ENCODE data around the gene CDH15.

The CDH15 gene

DNA sequence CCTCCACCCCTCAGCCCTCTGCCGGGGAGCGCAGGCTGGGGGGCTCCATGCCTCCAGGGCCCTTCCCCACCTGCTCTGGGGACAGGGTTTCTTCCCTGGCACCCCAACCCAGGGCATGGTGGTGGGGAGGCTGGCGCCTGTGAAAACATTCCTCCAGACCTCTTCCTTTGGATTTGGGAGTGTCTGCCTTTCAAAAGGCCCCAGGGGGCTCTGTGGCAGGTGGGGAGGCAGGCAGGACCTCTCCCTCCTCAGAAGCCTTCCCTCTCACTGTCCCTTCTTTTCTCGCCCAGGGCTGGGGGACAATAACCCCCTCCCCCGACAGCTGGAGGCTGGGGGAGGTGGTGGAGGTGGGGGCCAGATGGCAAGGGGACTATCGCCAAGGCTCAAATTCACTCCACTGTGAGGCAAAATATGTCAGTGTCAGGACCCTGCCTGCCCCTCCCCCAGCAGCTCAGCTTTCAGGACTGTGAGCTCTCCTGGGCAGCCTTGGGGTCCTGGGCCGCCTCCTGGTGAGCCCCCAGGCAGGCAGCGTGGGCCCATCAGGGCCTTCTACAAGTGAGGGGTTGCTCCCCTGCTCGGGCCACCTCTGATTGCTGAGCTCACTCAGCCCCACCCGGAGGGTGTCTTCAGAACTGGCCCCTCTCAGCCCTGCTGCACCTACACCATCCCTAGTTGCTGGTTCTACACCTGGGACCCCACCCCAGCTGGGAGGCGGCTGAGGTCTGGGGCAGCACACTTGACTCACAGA, 1.8 kb downstream of the CDH15 start:
- DNase-seq (ENCODE audit: low read depth): no peak
- H3K4me3 ChIP-seq (ENCODE audit: low read depth, low read length): no peak overlapping the region
- no peak for TF ChIP-seq CTCF (IDR thresholded peaks at IDR 0.05; ENCODE audit: control insufficient read depth, extremely low read depth, insufficient read depth)

DNA sequence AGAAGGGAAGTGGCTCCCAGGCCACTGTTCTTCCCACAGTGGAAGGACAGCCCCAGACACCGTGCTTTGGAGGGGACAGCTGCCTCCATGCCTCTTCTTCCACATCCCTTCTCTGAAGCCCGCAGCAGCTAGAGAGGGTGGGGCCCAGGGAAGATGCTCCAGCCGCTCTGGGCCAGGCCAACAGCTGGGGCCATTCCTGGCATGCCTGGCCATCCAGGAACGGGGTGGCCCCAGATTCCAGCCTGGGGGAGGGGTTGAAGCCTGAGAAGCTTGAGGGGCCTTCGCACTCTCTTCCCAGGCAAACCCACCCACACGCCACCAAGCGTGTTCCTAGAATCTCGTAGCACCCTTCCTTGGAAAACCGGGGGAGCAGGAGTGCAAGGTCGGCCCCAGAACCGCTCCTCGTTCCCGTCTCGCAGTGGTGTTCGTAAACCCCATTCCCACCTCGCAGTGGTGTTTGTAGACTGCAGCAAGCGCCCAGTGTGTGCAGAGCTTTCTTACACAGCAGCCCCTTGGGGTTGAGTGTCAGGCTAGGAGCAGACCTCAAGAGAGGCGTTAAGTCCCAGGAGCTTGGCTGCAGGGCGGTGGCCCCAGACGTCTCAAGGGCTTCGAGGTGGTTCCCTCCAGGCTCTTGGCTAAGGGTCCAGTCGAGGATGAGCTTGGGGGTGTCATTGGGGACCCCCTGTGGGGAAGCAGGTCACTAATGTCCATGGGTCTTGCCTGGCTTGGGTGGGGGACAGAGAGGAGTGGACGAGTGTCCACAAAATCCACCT, 2.7 kb downstream of the CDH15 start:
- TF ChIP-seq CTCF (IDR thresholded peaks at IDR 0.05; ENCODE audit: control insufficient read depth, extremely low read depth, insufficient read depth): no peak
- no peak overlapping the region for H3K4me3 ChIP-seq (ENCODE audit: low read depth, low read length)
- no peak for DNase-seq (ENCODE audit: low read depth)

GRCh38 chr16:89174877-89175276, 3.3 kb downstream of the CDH15 start:
- no peak for TF ChIP-seq CTCF (IDR thresholded peaks at IDR 0.05; ENCODE audit: control insufficient read depth, extremely low read depth, insufficient read depth)
- no peak overlapping the region for H3K4me3 ChIP-seq (ENCODE audit: low read depth, low read length)
- DNase-seq (ENCODE audit: low read depth): no peak

GRCh38 chr16:89175280-89176146, 4.0 kb downstream of the CDH15 start:
- no peak for DNase-seq (ENCODE audit: low read depth)
- no peak overlapping the region for H3K4me3 ChIP-seq (ENCODE audit: low read depth, low read length)
- no peak for TF ChIP-seq CTCF (IDR thresholded peaks at IDR 0.05; ENCODE audit: control insufficient read depth, extremely low read depth, insufficient read depth)

GRCh38 chr16:89176147-89176690, 4.7 kb downstream of the CDH15 start:
- no peak for TF ChIP-seq CTCF (IDR thresholded peaks at IDR 0.05; ENCODE audit: control insufficient read depth, extremely low read depth, insufficient read depth)
- no peak for DNase-seq (ENCODE audit: low read depth)
- no peak overlapping the region for H3K4me3 ChIP-seq (ENCODE audit: low read depth, low read length)

DNA sequence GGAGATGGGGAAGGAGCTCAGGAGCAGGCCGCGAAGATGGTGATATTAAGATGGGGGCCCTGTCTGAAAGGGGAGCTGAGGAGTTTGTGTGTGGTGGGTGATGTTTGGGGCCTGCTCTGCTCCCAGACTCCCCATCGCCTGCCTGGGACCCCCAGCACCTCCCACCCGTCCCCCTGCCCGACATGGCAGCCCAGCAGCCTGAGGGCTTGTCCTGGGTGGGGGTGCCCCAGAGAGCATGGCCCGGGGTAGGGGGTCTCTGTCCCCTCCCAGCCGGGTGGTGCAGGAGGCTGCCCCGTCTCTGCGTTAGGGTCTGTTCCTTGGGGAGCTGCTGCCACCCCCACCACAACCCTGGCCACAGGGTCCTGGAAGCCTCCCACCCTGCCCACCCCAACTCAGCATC, 5.2 kb downstream of the CDH15 start:
- DNase-seq (ENCODE audit: low read depth): no peak
- no peak for TF ChIP-seq CTCF (IDR thresholded peaks at IDR 0.05; ENCODE audit: control insufficient read depth, extremely low read depth, insufficient read depth)
- no peak overlapping the region for H3K4me3 ChIP-seq (ENCODE audit: low read depth, low read length)

All from LNCaP clone FGC (cell line).